Coronary artery (tissue), 2 donors: ENCODE results near the gene NUMBL.

ENCODE experiments used
- DNase-seq: peaks from one replicate; pipeline ENCODE4 v3.0.0-alpha.2; 2017; ENCODE audit warnings: low spot score
- H3K27ac ChIP-seq, 2 donors: fragments of 200-600 bp; sonication (generic); one replicate each; pipeline ENCODE4 v1.5.1; 2016 to 2019
- H3K4me3 ChIP-seq: fragments of 200-600 bp; sonication (generic); 2 replicates; pipeline ENCODE4 v1.5.1; 2016; ENCODE audit warnings: mild to moderate bottlenecking, moderate library complexity
- TF ChIP-seq, protein P1 (sequence below): fragments of 200-600 bp; sonication (generic); IDR thresholded peaks from one replicate; pipeline ENCODE4 v1.5.1; 2019; ENCODE audit warnings: antibody characterized with exemption

Gene NUMBL

DNA sequence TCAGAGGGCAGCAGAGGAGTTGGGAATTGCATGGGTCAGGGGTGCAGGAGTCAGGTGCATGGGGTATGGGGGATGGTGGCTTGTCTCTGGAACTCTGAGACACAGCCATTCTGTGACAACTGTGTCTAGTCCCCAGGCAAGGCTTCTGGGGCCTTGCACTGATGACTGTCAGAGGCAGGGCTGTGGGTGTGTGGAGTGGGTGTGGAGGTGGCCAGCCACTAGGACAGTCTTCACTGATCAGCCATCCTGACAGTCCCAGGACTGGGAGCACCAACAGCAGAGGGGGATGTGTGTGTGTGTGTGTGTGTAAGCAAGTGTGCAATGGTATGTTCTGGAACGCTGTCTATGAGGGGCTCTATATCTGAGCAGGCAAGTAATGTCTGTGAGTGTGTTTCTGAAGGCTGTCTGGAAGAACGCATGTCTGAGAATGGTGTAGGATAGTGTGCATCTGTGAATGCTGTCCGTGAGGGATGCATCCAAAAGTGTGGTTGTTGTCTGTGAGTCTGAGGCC lies 5.4 kb downstream of the NUMBL start:
- H3K4me3 ChIP-seq, result no peak overlapping the region
- peak overlapping the region in 1 of 2 donors; percentile 50 for H3K27ac ChIP-seq
- TF ChIP-seq, protein P1, sequence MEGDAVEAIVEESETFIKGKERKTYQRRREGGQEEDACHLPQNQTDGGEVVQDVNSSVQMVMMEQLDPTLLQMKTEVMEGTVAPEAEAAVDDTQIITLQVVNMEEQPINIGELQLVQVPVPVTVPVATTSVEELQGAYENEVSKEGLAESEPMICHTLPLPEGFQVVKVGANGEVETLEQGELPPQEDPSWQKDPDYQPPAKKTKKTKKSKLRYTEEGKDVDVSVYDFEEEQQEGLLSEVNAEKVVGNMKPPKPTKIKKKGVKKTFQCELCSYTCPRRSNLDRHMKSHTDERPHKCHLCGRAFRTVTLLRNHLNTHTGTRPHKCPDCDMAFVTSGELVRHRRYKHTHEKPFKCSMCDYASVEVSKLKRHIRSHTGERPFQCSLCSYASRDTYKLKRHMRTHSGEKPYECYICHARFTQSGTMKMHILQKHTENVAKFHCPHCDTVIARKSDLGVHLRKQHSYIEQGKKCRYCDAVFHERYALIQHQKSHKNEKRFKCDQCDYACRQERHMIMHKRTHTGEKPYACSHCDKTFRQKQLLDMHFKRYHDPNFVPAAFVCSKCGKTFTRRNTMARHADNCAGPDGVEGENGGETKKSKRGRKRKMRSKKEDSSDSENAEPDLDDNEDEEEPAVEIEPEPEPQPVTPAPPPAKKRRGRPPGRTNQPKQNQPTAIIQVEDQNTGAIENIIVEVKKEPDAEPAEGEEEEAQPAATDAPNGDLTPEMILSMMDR, result no peak
- DNase-seq, result no peak

DNA sequence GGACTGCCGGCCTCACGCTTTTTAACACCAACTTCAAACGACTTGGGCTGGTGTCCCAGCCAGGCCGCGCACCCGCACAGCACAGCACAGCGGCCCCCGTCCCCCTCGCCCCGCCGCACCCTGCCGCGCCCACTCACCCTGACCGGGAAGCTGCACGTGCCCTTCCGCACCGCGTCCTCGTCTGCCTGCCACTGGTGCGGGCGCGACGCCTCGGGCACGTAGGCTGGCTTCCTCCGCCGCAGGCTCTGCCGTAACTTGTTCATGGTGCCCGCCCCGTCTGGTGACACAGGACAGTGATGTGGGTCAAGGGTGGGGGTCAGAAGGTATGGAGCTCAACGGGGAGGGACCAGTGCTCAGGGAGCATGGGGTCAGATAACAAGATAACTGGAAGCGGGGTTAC lies 6.2 kb downstream of the NUMBL start:
- TF ChIP-seq, protein P1, result no peak
- Histone ChIP-seq H3K27ac (no peak overlapping the region), H3K4me3 (no peak overlapping the region)
- DNase-seq, result no peak

DNA sequence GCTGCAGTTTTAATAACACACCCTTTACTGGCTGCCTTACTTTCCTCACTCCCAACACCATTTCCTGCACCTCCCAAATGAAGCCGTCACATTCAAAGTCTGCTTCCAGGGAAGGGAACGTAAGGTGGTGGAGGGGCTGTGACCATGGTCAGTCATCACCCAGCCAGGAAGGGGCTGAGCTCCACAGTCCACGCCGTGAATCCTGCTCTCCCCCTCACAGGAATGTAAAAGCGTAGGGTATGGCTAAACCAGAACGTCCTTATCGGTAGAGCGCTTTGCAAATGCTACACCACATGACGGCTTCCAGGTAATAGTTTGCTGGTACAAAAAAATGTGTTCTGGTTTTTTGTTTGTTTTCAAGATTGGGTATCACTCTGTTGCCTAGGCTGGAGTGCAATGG lies 7.0 kb downstream of the NUMBL start:
- Histone ChIP-seq H3K4me3 (no peak overlapping the region), H3K27ac (no peak overlapping the region)
- no peak for DNase-seq
- TF ChIP-seq, protein P1, result no peak

DNA sequence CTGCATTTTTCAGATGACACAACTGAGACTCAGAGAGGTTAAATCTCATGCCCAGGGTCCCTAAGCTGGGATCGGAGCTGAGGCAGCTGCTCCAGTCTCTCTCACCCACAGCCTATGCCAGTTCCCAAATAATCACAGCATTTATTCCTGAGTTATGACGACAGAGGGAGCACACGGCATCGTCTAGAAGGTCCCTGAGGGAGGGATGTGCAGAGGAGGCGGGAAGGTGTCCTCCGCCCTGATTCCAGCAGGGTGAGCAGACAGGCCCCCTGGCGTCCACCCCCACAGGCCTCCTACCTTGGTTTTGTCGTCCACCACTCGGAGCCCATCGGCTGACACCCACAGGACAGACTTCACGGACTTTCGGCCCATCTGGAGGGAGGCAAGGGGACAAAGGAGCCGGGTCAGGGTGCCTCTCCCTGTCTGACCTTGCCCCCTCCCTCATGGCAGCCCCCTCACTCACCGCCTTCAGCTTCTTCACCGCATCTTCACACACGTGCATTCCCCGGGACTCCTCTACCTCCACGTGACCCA lies 8.0 kb downstream of the NUMBL start:
- TF ChIP-seq, protein P1, result no peak
- no peak for DNase-seq
- no peak overlapping the region for H3K4me3 ChIP-seq
- no peak overlapping the region for H3K27ac ChIP-seq

DNA sequence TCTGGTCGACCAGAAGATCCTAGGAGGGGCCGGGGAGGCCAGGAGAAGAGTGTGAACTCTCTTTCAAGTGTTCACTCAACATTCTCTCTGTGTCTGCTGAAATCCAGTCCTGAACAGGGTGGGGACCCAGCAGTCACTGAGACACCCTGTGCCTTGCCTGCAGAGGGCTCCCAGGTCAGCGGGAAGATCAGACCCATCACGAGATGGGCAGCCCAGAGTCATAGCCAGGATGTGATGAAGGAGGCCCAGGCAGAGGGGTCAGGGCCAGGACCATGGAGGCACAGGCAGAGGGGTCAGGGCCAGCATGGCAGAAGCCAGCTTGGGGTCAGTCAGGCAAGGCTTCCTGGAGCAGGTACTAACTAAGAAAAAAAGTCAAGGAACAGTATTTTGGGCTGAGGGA lies 9.4 kb downstream of the NUMBL start:
- TF ChIP-seq, protein P1, result no peak
- Histone ChIP-seq H3K27ac (no peak overlapping the region), H3K4me3 (no peak overlapping the region)
- no peak for DNase-seq

DNA sequence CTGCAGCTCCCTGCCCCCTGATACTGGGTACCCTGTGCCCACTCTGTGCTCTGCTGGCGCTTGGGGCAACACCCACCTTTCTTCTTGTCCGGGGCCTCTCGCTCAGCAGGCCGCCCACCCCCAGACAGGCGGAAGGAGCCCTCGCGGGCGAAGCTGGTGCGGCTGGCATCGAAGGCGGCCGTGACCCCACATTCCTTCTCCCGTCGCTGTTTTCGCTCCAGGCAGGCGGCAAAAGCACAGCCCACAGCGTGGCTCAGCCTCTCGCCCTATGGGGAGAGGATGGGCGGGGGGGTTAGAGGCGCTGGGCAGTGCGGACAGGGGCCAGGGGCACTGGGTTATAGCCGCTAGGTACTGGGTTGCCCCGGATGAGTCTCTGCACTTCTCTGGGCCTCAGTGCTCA lies 13.3 kb downstream of the NUMBL start:
- Histone ChIP-seq H3K27ac (no peak overlapping the region), H3K4me3 (no peak overlapping the region)
- DNase-seq, result no peak
- TF ChIP-seq, protein P1, result no peak

DNA sequence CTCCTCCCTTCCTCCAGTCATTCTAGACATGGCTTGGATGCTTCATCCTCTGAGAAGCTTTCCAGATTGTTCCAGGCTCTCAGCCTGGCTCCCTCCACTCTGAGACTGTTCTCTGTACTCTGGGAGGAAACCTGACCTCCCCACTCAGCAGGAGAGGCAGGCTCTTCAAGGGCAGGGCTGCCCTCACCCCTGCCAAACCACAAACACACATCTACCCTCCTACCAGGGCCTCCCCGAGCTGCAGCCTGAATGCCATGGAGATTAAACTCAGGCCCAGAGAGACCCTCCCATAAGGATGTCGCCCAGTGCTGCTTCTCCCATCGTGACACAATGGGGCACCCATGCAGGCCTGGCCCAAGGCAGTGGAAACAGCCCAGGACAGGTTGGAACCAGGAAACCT lies 16.2 kb downstream of the NUMBL start:
- no peak for DNase-seq
- Histone ChIP-seq H3K27ac (peak overlapping the region in 1 of 2 donors; percentile 1), H3K4me3 (no peak overlapping the region)
- TF ChIP-seq, protein P1, result no peak
